AG04449 (cell line): ENCODE measurements around the gene LIPE.

Experiments used
- CTCF ChIA-PET: fragments of 350-600 bp; formaldehyde crosslinking; extraction: SDS; loops from one replicate; lab custom pipeline; 2021; ENCODE audit warnings: antibody characterized with exemption; lab: Yijun Ruan, JAX
- POLR2A ChIA-PET: fragments of 400-600, 350-600 bp; formaldehyde crosslinking; extraction: SDS; loops from one replicate; lab custom pipeline; 2020; ENCODE audit warnings: antibody characterized with exemption, inconsistent platforms; lab: Yijun Ruan, JAX
- DNase-seq: peaks from one replicate; pipeline ENCODE4 v3.0.0-alpha.2; 2010; ENCODE audit warnings: low read depth, low spot score
- H3K4me3 ChIP-seq: 2 replicates; pipeline ENCODE4 v1.5.1; 2011; ENCODE audit warnings: low read depth, mild to moderate bottlenecking, control low read depth, low read length
- TF ChIP-seq, protein P1 (sequence below): IDR thresholded peaks from one replicate; pipeline ENCODE4 v1.5.1; 2011; ENCODE audit warnings: mild to moderate bottlenecking, moderate library complexity, low read length, control low read depth, inconsistent platforms; ENCODE audit not compliant: insufficient read depth; ENCODE audit errors: missing control alignments

Gene LIPE

DNA sequence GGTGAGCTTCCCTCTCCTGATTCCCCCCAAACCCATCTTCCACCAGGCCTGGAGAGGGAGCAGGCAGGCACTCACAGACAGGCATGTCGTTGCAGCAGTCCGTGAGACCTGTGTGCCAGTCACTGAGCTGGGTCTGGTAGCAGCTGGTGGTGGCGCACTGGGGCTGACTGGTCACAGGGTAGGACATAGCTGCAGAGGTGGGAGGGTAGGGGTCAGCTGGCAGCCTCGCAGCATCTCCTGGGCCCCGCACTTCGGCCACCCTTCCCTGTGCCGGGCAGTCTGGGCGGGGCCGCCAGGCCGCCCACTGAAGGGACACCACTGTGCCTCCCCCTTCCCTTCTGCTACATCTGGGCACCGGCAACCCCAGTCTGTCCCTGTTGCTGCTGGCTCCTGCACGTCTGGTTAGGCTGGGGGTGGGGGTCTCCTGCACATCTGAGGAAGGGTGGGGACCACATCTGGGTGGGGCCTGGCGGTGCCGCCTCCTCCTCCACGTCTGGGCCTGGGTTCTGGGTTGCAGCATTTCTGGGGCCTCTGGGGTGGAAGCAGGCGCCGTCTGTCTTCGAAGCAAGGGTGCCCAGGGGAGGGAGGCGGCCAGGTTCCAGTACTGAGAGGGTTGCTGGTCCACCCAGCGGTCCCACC lies 38.2 kb downstream of the LIPE start:
- no peak overlapping the region for H3K4me3 ChIP-seq
- CTCF ChIA-PET = interaction anchor here (2.0 to 3.8 kb wide), 2 partner anchors 8 to 12 kb away, joined by 13 to 22 read pairs; no protein-coding TSS in a partner anchor
- no peak for DNase-seq
- POLR2A ChIA-PET = no interaction called here
- TF ChIP-seq, protein P1, sequence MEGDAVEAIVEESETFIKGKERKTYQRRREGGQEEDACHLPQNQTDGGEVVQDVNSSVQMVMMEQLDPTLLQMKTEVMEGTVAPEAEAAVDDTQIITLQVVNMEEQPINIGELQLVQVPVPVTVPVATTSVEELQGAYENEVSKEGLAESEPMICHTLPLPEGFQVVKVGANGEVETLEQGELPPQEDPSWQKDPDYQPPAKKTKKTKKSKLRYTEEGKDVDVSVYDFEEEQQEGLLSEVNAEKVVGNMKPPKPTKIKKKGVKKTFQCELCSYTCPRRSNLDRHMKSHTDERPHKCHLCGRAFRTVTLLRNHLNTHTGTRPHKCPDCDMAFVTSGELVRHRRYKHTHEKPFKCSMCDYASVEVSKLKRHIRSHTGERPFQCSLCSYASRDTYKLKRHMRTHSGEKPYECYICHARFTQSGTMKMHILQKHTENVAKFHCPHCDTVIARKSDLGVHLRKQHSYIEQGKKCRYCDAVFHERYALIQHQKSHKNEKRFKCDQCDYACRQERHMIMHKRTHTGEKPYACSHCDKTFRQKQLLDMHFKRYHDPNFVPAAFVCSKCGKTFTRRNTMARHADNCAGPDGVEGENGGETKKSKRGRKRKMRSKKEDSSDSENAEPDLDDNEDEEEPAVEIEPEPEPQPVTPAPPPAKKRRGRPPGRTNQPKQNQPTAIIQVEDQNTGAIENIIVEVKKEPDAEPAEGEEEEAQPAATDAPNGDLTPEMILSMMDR = no peak

DNA sequence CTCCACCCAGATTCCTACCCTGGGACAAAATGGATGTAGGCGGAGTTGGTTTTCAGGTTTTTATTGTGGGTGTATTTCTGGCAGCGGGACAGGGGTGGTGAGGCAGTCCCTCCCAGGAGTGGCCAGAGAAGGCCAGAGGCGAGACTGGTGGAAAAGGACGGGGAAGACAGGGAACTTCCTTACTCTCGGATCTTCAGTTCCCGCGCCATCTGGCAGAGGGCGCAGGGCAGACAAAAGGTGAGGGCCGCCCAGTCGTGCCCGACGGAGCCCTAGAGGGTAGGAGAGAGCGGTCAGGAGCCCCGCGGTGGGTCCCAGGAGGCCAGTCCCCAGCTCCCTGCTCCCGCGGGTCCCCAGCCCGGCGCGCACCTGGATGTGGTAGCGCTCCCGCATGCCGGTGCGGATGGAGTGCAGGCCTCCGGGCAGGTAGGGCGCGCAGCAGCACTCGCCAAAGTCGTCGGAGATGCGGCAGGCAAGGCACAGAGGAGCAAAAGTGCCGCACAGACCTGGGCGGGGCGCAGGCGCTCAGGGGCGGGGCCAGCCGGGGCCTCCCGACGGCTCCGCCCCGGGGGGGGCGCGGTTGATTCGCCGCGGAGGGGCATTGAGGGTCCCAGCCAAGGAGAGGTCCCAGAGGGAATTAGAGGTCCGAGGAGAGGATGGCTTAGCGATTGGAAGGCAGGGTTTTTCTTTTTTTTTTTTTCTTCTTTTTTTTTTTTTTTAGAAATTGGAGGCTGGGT lies 40.0 kb downstream of the LIPE start:
- no peak for DNase-seq
- CTCF ChIA-PET = interaction anchor here (1.0 to 3.8 kb wide), 5 partner anchors 10 to 266 kb away, joined by 3 to 22 read pairs (median 3); no protein-coding TSS in a partner anchor
- H3K4me3 ChIP-seq = peak overlapping the region; percentile 52
- TF ChIP-seq, protein P1 = peak; percentile 63
- POLR2A ChIA-PET = no interaction called here

DNA sequence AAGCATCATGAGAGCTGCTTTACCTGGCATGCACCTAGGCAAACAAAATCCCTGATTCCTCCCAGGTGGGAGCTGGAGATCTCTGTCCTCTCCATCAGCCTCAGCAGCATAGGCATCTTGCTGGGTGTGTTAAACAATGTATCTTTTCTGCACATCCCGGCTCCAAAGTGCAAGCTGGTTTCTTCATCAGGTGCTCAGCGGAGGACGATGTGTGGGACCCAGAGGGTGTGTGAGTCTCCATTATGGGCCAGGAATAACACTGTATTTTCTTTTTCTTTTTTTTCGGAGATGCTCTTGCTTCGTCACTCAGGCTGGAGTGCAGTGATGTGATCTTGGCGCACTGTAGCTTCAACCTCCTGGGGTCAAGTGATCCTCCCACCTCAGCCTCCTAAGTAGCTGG lies 47.0 kb downstream of the LIPE start:
- ChIA-PET POLR2A (interaction anchor here (1.0 to 1.2 kb wide), 2 partner anchors 17 to 31 kb away, joined by 4 to 5 read pairs; no protein-coding TSS in a partner anchor), CTCF (interaction anchor here (4.2 kb wide), 1 partner anchor 21 kb away, joined by 16 read pairs; no protein-coding TSS in a partner anchor)
- no peak overlapping the region for H3K4me3 ChIP-seq
- no peak for DNase-seq
- TF ChIP-seq, protein P1 = no peak

DNA sequence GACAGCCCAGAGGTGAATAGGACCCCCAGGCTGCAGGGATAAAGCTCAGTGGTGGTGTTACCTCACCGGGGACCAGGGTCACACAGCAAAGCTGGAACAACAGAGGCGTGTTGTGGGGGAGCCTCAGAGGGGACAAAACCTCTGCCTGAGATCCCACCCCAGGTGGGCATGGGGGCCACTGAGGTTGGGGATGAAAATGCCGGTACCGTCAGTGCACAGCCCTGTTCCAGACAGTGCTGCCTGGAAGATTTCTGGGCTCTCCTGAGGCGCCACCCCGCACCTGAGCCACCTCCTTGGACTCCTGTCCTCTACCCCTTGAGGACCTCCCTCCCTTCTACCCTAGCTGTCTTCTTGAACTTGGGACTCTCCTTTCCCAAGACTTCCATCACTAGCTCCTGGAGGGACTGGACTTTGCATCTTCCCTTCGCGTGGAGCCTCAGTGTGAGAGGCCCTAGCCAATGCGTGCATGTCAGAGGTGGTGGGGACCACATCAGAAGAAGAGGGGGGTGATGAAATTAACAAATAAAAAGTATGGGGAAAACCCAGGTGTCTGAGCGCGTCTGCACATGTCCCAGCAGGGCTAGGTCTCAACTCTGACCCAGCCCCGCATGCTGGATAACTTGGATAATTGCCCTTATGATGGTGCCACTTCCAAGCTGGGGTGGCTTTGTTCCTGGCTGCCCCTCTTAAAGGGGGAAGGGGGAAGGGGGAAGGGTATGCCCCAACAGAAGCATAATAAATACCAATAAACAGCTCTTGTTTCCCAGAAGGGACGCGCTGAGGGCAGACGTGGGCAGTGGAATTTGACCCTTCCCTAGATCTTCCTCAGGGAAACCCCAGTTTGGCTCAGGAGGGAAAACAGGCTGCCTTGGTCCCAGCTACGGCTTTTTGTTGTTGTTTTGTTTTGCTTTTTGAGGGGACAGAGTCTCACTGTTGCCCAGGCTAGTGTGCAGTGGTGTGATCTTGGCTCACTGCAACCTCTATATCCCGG lies 48.7 kb downstream of the LIPE start:
- POLR2A ChIA-PET = no interaction called here
- no peak for DNase-seq
- TF ChIP-seq, protein P1 = no peak
- CTCF ChIA-PET = interaction anchor here (0.7 to 4.2 kb wide), 3 partner anchors 8 to 133 kb away, joined by 3 to 16 read pairs (median 4); no protein-coding TSS in a partner anchor
- H3K4me3 ChIP-seq = no peak overlapping the region

DNA sequence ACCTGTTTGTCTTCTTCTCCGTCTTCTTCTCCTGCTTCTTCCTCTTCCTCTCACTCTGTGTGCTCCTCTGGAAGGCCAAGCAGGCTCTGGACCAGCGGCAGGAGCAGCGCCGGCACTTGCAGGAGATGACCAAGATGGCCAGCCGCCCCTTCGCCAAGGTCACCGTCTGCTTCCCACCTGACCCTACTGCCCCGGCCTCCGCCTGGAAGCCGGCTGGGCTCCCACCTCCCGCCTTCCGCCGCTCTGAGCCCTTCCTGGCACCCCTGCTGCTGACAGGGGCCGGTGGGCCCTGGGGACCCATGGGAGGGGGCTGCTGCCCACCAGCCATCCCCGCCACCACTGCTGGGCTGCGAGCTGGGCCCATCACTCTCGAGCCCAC lies 51.0 kb downstream of the LIPE start:
- POLR2A ChIA-PET = no interaction called here
- H3K4me3 ChIP-seq = no peak overlapping the region
- CTCF ChIA-PET = no interaction called here
- TF ChIP-seq, protein P1 = no peak
- no peak for DNase-seq
